ENCODE measurements around the gene MYOCD. TPM values are rescaled to one million over a fixed set of nuclear protein-coding genes. Genes with fewer than 3 reads are reported as not detected.

Gene MYOCD
- total RNA-seq, 1 experiment from 2014 or later: not detected

- H3K4me3 ChIP-seq (replicated peaks in 1 of 2; ENCODE audit: low read depth in 1 of 2, low read length in 2 of 2): no peak overlapping the region
- no peaks in the 10 kb centered on the region for H3K9me2 ChIP-seq (ENCODE audit: insufficient read depth)
- H2AFZ ChIP-seq (ENCODE audit: low read depth, low read length, poor library complexity, severe bottlenecking): no peak overlapping the region
- no peak overlapping the region for H3K9ac ChIP-seq (ENCODE audit: low read length)
- no peak for ATAC-seq
- no peak overlapping the region for H3K4me2 ChIP-seq (ENCODE audit: low read length)
- CTCF ChIA-PET: no interaction called here
- no peaks in the 10 kb centered on the region for H3K79me2 ChIP-seq (ENCODE audit: insufficient read depth, low read length)
- RAD21 ChIA-PET (ENCODE audit: low non-redundant PET in 1 of 2, low total read pairs in 2 of 2, uncharacterized antibody in 2 of 2, unreplicated experiment in 2 of 2): no interaction called here
- POLR2A ChIA-PET: no interaction called here
- no peak for TF ChIP-seq SP1 (IDR thresholded peaks at IDR 0.05; ENCODE audit: low read depth)
- TF ChIP-seq CEBPB (IDR thresholded peaks at IDR 0.05; ENCODE audit: low read depth): no peak
- TF ChIP-seq EZH2 (IDR thresholded peaks at IDR 0.05): no peak
- TF ChIP-seq JUND (IDR thresholded peaks at IDR 0.05): no peak
- TF ChIP-seq EGR1 (IDR thresholded peaks at IDR 0.05; ENCODE audit: low read depth): no peak
- no peak for TF ChIP-seq REST (IDR thresholded peaks at IDR 0.05; ENCODE audit: low read depth)
- TF ChIP-seq ZNF274 (IDR thresholded peaks at IDR 0.05; ENCODE audit: low read depth, low read length): no peak
- TF ChIP-seq TCF7L2 (IDR thresholded peaks at IDR 0.05; ENCODE audit: borderline replicate concordance, extremely low read depth, insufficient read depth, insufficient read length): no peak
- TF ChIP-seq ZBTB33 (IDR thresholded peaks at IDR 0.05; ENCODE audit: extremely low read depth, insufficient replicate concordance, low read length): no peak
- TF ChIP-seq MAX (IDR thresholded peaks at IDR 0.05): no peak
- no peak for TF ChIP-seq POLR2AphosphoS5 (IDR thresholded peaks at IDR 0.05; ENCODE audit: low read depth, low read length)
- TF ChIP-seq EZH2phosphoT487 (IDR thresholded peaks at IDR 0.05; ENCODE audit: borderline replicate concordance): no peak
- no peak for TF ChIP-seq RAD21 (IDR thresholded peaks at IDR 0.05; ENCODE audit: low read depth)
- no peak for TF ChIP-seq YY1 (IDR thresholded peaks at IDR 0.05; ENCODE audit: extremely low read depth, insufficient replicate concordance, low read depth, low read length)
- H4K20me1 ChIP-seq (ENCODE audit: insufficient read depth): no peaks in the 10 kb centered on the region
- no peak for DNase-seq (ENCODE audit: low read depth, low spot score)
- no peaks in the 10 kb centered on the region for H3K4me1 ChIP-seq (ENCODE audit: control insufficient read depth in 1 of 2, insufficient read depth in 2 of 2, low read length in 2 of 2)
- no peak overlapping the region for H3K27ac ChIP-seq (ENCODE audit: low read depth, low read length)
- no peaks in the 10 kb centered on the region for H3K9me3 ChIP-seq (ENCODE audit: control insufficient read depth in 1 of 2, insufficient read depth in 1 of 2, low read depth in 1 of 2, low read length in 2 of 2)
- peaks cover 35% of the 10 kb centered on the region; the same call in 1 of the 2 replicates for H3K27me3 ChIP-seq (ENCODE audit: insufficient read depth, low read length)
- BruUV-seq (replicated peaks): no TSS peak
- intact Hi-C loops (cut with micrococcal nuclease): loop anchor here (10.0 kb wide), 1 partner anchor 1790 kb away; no protein-coding TSS in a partner anchor
- H3K36me3 ChIP-seq (ENCODE audit: control insufficient read depth in 1 of 2, insufficient read depth in 2 of 2, low read length in 2 of 2): no peaks in the 10 kb centered on the region
Observed at GRCh38 chr17:12664894-12665262, 812 bp upstream of the MYOCD start.
